Measurements from ENCODE around the gene LYZL4. TPM values are rescaled to one million over a fixed set of nuclear protein-coding genes. Genes with fewer than 3 reads are reported as not detected.

LYZL4 gene
- total and polyA plus RNA-seq, 2 of the 4 experiments (the other 2 are of a cell fraction): not detected

- POLR2A ChIA-PET (ENCODE audit: unreplicated experiment): no interaction called here
Measured at GRCh38 chr3:42438193-42438592, 27.8 kb upstream of the LYZL4 start.

More at GRCh38 chr3:42438193-42438592, 27.8 kb upstream of the LYZL4 start:
- Histone ChIP-seq H3K9me1 (ENCODE audit: insufficient read depth, low read length) (no peaks in the 10 kb centered on the region), H3K9me3 (ENCODE audit: control insufficient read depth, insufficient read depth, low read length) (no peaks in the 10 kb centered on the region), H4K8ac (ENCODE audit: low read depth in 2 of 2, low read length in 2 of 2) (no peak overlapping the region), H2BK5ac (ENCODE audit: low read depth, low read length, poor library complexity, severe bottlenecking) (no peak overlapping the region), H3K4me1 (ENCODE audit: control insufficient read depth, insufficient read depth, low read length) (no peaks in the 10 kb centered on the region), H3K14ac (replicated peaks; ENCODE audit: low read depth, low read length) (no peak overlapping the region), H2AFZ (replicated peaks; ENCODE audit: low read length, poor library complexity) (no peak overlapping the region), H3K36me3 (ENCODE audit: control insufficient read depth, insufficient read depth, low read length) (no peaks in the 10 kb centered on the region), H2BK15ac (ENCODE audit: low read depth, low read length) (no peak overlapping the region), H2BK20ac (ENCODE audit: low read depth, low read length) (no peak overlapping the region), H3K79me1 (ENCODE audit: low read depth in 1 of 2, low read length in 2 of 2) (no peaks in the 10 kb centered on the region), H3K4ac (ENCODE audit: low read depth, low read length) (no peak overlapping the region), H3K56ac (ENCODE audit: extremely low read depth, insufficient read depth, low read length) (no peak overlapping the region), H4K5ac (ENCODE audit: low read depth, low read length) (no peak overlapping the region), H3K27ac (ENCODE audit: insufficient read depth, low read length) (no peak overlapping the region), H3K9ac (ENCODE audit: low read depth, low read length) (no peak overlapping the region), H3K18ac (ENCODE audit: low read depth, low read length) (no peak overlapping the region), H2AK5ac (ENCODE audit: low read depth, low read length) (no peak overlapping the region), H3K4me3 (ENCODE audit: insufficient read depth, low read depth, low read length) (no peak overlapping the region), H3K4me2 (ENCODE audit: low read depth, low read length) (no peak overlapping the region), H2BK120ac (ENCODE audit: low read depth, low read length) (no peak overlapping the region), H3K23ac (ENCODE audit: low read depth, low read length) (no peak overlapping the region), H3K27me3 (ENCODE audit: control insufficient read depth, insufficient read depth, low read length) (peaks cover 11% of the 10 kb centered on the region), H2AK9ac (replicated peaks; ENCODE audit: low read depth, low read length, poor library complexity) (no peak overlapping the region), H4K20me1 (ENCODE audit: insufficient read depth, low read length) (no peaks in the 10 kb centered on the region), H4K91ac (ENCODE audit: insufficient read depth, low read depth, low read length) (no peak overlapping the region)
- dilution Hi-C loops (cut with HindIII; ENCODE audit: low sequenced_read_pairs, unreplicated experiment): no loop called here
- no peak for ATAC-seq (ENCODE audit: low read depth)
- CTCF ChIA-PET: interaction anchor here (0.6 to 1.6 kb wide), 3 partner anchors 209 to 1821 kb away, joined by 3 to 5 read pairs (median 3); no protein-coding TSS in a partner anchor
- BruUV-seq (replicated peaks): no TSS peak
- in situ Hi-C loops (cut with MboI; ENCODE audit: low sequenced_read_pairs): loop anchor here (25.0 kb wide), 1 partner anchor 326 kb away; no protein-coding TSS in a partner anchor
- intact Hi-C loops (cut with micrococcal nuclease): no loop called here
- DNase-seq: no peak
- no peak for TF ChIP-seq FOS (IDR thresholded peaks at IDR 0.05; ENCODE audit: low read depth, low read length)
- no peak for TF ChIP-seq USF2 (IDR thresholded peaks at IDR 0.05; ENCODE audit: low read depth, low read length)
- TF ChIP-seq CHD1 (IDR thresholded peaks at IDR 0.05; ENCODE audit: low read depth, low read length): no peak
- TF ChIP-seq MAZ (IDR thresholded peaks at IDR 0.05; ENCODE audit: borderline replicate concordance, low read depth, low read length): no peak
- no peak for TF ChIP-seq ELK1 (IDR thresholded peaks at IDR 0.05; ENCODE audit: borderline replicate concordance, low read depth, low read length)
- no peak for TF ChIP-seq RCOR1 (IDR thresholded peaks at IDR 0.05; ENCODE audit: insufficient replicate concordance, low read length)
- TF ChIP-seq CEBPB (IDR thresholded peaks at IDR 0.05; ENCODE audit: low read depth, low read length): no peak
- TF ChIP-seq RAD21 (IDR thresholded peaks at IDR 0.05; ENCODE audit: low read length): no peak
- no peak for TF ChIP-seq POLR2A (IDR thresholded peaks at IDR 0.05; ENCODE audit: low read depth, low read length)
- no peak for TF ChIP-seq MAFK (IDR thresholded peaks at IDR 0.05; ENCODE audit: low read depth, low read length)
- no peak for TF ChIP-seq NFE2L2 (IDR thresholded peaks at IDR 0.05; ENCODE audit: low read depth, low read length)
- no peak for TF ChIP-seq BHLHE40 (IDR thresholded peaks at IDR 0.05; ENCODE audit: low read depth, low read length)
- TF ChIP-seq MXI1 (IDR thresholded peaks at IDR 0.05; ENCODE audit: borderline replicate concordance, low read depth, low read length): no peak
- TF ChIP-seq CTCF (conservative IDR thresholded peaks at IDR 0.05; ENCODE audit: low read depth, low read length): no peak
- TF ChIP-seq RFX5 (IDR thresholded peaks at IDR 0.05; ENCODE audit: low read depth, low read length): no peak
- no peak for TF ChIP-seq SMC3 (IDR thresholded peaks at IDR 0.05; ENCODE audit: low read depth, low read length)
- WGBS, 2 experiments (ENCODE audit: extremely low coverage in 2 of 2, insufficient read length in 1 of 2): 92% methylated on average over 2 of the region's 2 CpGs; no CpG with 5 or more reads in 1 of the 2 experiments

Measured in IMR-90 (cell line).